IPS-NIHi11 (cell line): ENCODE measurements around the gene CASP3.

Experiments used
- DNase-seq: peaks from one replicate; pipeline ENCODE4 v3.0.0; 2012; ENCODE audit warnings: mixed read lengths, low spot score

Gene CASP3

GRCh38 chr4:184649026-184649970 is at the start of gene CASP3, which contains the start of gene PRIMPOL:
Gene CASP3, minus strand, starts transcription at chr4:184649447. Its CDS starts 10,994 bp downstream, at chr4:184638453.
Gene PRIMPOL, plus strand, starts transcription at chr4:184649738. Its CDS starts 7,403 bp downstream, at chr4:184657141.
- peak; percentile 90 for DNase-seq

- DNase-seq = no peak
These were observed 48.7 kb upstream of the CASP3 start for GRCh38 chr4:184697956-184698355.

- no peak for DNase-seq
These were observed 46.1 kb upstream of the CASP3 start for GRCh38 chr4:184695178-184695896.

DNA sequence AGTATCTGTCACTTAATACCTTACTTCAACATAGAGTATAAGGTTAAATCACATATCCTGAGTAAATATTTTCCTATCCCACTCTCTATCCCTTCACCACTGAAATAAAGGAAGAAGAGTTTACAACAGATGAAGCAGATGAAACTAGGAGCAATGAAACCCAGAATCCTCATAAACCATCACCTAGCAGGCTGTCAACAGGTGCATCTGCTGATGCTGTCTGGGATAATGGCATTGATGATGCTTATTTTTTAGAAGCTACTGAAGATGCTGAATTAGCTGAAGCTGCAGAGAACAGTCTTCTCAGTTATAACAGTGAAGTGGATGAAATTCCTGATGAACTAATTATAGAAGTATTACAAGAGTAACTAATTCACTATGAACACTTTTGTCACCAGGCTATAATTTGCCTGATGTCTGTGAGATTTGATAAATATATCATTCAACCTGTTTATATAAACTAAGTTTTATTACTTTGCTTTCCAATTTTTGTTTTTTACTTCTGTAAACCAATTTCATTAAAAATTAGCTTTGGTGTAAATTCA is 45.2 kb upstream of the CASP3 start:
- no peak for DNase-seq

GRCh38 chr4:184693056-184693455 is 43.8 kb upstream of the CASP3 start:
- DNase-seq = no peak

DNA sequence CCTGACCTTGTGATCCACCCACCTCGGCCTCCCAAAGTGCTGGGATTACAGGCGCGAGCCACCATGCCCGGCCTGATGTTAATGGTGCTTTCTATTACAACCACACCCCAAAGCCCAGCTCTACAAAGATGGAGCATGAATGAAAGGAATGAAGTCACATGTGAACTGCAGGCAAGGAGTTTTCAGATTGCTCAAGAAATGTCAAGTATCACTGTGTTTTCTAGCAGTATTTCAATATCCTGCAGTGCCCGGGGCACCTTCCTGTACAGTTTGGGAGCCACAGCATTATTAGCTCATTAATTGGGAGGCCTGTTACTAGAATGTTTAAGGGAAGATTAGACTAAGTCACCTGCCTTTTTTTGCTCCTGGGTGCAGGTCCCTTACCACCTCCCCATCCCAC is 40.4 kb upstream of the CASP3 start:
- no peak for DNase-seq

- peak; percentile 71 for DNase-seq
These were observed 39.2 kb upstream of the CASP3 start for GRCh38 chr4:184688447-184688846.

- DNase-seq = no peak
These were observed 38.8 kb upstream of the CASP3 start for GRCh38 chr4:184688005-184688404.

- no peak for DNase-seq
These were observed 35.4 kb upstream of the CASP3 start for GRCh38 chr4:184684491-184685189.

DNA sequence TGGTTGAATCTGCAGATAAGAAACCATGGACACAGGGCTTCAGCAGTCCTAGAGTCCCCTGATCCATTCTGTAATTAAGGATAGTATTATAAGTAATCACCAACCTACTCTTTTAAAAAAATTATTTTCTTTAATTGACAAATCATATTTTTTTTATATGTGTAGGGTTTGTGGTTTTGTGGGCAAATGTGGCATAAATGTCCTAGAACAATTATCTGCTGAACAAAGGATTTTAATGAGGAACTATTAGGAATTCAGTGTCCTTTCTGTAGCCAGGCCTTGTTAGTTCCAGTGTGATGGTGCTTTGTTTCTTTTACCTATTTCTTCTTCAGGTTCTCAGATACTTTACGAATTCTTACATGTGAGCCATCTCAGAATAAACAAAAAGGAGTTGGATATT is 32.7 kb upstream of the CASP3 start:
- DNase-seq = no peak

GRCh38 chr4:184680698-184681097 is 31.5 kb upstream of the CASP3 start:
- no peak for DNase-seq

GRCh38 chr4:184675821-184676492 is 26.7 kb upstream of the CASP3 start:
- no peak for DNase-seq

DNA sequence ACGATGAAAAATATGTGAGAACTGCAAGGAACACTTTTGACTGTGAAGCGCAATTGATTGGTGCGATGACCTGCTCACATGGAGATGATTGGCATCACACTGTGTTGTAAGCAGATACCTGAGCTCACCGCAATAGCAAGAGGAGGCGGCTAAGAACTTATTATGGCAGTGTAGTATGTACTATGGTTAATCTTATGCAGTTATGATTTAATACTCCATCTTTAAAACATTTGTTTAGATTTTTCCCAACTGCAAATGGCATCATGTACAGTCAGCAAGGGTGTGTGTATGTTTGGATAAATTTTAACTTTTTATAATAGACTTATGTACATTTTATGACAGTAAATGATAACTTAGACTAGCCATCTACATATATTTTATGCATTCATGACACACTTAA is 25.8 kb upstream of the CASP3 start:
- DNase-seq = no peak

DNA sequence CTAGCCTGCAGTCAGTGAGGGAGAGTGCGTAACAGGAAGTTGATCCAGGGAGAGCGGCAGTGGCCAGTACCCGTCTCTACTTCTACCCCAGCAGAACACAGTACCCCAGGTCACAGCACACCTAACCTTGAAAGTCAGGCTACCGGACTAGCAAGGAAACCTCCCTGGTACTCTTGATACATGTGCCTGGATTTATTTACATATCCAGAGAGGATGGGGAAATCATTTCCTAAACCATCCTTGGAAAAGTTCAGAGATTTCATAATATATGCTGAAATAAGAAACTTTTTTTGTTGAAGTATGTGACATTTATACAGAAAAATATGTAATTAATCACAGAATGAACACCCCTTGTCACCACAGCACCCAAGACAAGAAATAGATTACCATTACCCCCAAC is 24.8 kb upstream of the CASP3 start:
- no peak for DNase-seq

GRCh38 chr4:184672741-184673140 is 23.5 kb upstream of the CASP3 start:
- DNase-seq = no peak

DNA sequence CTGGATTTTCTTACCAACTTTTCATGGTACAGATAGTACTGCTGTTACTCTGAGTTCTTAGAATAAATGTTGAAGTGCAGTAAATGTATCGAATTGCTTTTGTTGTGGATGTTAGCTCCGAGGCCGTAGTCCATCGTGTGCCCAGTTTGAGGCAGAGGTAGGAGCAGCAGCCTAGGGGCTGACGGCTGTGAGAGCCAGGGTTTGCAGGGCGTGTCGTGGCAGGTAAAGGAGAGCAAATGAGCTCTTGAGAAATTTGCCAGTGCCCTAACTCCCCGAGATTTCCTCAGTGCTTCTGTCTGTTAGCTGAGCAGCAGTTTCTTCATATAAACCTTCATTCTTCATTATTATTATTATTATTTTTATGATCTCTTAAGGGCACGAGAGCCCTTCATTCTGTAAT is 21.9 kb upstream of the CASP3 start:
- no peak for DNase-seq

GRCh38 chr4:184669251-184669650 is 20.0 kb upstream of the CASP3 start:
- no peak for DNase-seq

DNA sequence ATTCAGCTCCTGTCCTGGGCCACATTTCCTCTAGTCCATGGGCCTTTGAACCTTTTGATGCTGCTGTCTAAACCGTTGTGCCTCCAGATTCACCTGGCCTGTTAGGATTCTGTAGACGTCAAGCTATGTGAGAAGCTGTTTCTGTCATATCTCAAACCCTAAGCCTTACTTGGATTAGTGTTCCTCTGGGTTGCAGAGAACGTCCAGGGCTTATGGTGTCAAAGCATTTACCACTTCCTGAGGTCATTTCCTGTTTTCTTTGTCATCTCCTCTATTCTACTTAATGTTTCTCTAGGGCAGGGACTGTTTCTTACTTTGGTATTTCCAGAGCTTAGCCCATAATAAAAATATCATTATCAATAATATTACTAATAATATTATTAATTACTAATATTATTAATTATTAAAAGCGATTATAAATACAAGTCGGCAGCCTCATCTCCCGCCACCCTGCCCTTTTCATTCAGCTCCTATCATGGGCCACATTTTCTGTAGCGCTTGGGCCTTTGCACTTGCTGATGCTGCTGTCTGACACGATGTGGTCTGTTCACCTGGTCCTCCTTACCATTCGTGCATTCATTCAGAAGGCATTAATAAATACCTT is 19.4 kb upstream of the CASP3 start:
- no peak for DNase-seq

DNA sequence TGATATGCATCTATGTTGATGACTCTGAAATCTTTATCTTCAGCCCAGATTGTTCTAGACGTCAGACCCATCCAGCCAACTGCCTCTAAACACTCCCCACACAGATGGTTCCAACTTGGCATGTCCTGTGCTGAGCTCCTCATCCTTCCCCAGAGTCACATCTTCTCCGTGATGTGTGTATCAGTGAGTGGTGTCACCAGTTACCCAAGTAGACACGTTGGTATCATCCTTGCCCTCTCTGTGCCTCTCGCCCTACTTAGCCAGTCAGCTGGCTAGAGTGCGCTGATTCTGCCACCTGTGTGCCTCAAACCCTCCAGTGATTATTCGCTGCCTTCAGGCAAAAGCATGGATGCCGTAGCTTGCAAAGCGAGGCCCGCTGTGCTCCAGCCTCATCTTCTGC is 18.8 kb upstream of the CASP3 start:
- DNase-seq = no peak

- no peak for DNase-seq
These were observed 17.4 kb upstream of the CASP3 start for GRCh38 chr4:184666670-184667069.
